ENCODE results near the gene ADSS1.

Gene ADSS1

GRCh38 chr14:104723651-104724406 lies at the start of gene ADSS1:
Gene ADSS1 (plus strand): TSS chr14:104724229. CDS start chr14:104724271, 42 bp downstream.
- H3K4me3 ChIP-seq (ENCODE audit: low read depth, low read length), result peak within 1 kb of the TSS; percentile 52
- no peak for DNase-seq (ENCODE audit: low read depth)

- no peak overlapping the region for H3K4me3 ChIP-seq (ENCODE audit: low read depth, low read length)
- no peak for DNase-seq (ENCODE audit: low read depth)
Observed at GRCh38 chr14:104675447-104675846, 48.6 kb upstream of the ADSS1 start.

GRCh38 chr14:104676130-104676693 lies 47.8 kb upstream of the ADSS1 start:
- no peak overlapping the region for H3K4me3 ChIP-seq (ENCODE audit: low read depth, low read length)
- DNase-seq (ENCODE audit: low read depth), result no peak

- peak overlapping the region; percentile 51 for H3K4me3 ChIP-seq (ENCODE audit: low read depth, low read length)
- no peak for DNase-seq (ENCODE audit: low read depth)
Observed at GRCh38 chr14:104676694-104677511, 47.1 kb upstream of the ADSS1 start.

GRCh38 chr14:104677512-104678332 lies 46.3 kb upstream of the ADSS1 start:
- H3K4me3 ChIP-seq (ENCODE audit: low read depth, low read length), result peak overlapping the region; percentile 51
- DNase-seq (ENCODE audit: low read depth), result no peak

- peak overlapping the region; percentile 51 for H3K4me3 ChIP-seq (ENCODE audit: low read depth, low read length)
- DNase-seq (ENCODE audit: low read depth), result no peak
Observed at GRCh38 chr14:104678346-104678745, 45.7 kb upstream of the ADSS1 start.

- DNase-seq (ENCODE audit: low read depth), result no peak
Observed at GRCh38 chr14:104678901-104679705, 44.9 kb upstream of the ADSS1 start.

GRCh38 chr14:104680056-104680805 lies 43.8 kb upstream of the ADSS1 start:
- DNase-seq (ENCODE audit: low read depth), result peak; percentile 45
- H3K4me3 ChIP-seq (ENCODE audit: low read depth, low read length), result peak overlapping the region; percentile 3

More at GRCh38 chr14:104678901-104679705, 44.9 kb upstream of the ADSS1 start:
- no peak overlapping the region for H3K4me3 ChIP-seq (ENCODE audit: low read depth, low read length)

- peak overlapping the region; percentile 9 for H3K4me3 ChIP-seq (ENCODE audit: low read depth, low read length)
- DNase-seq (ENCODE audit: low read depth), result no peak
Observed at GRCh38 chr14:104680806-104681688, 43.0 kb upstream of the ADSS1 start.

GRCh38 chr14:104681689-104682074 lies 42.3 kb upstream of the ADSS1 start:
- H3K4me3 ChIP-seq (ENCODE audit: low read depth, low read length), result peak overlapping the region; percentile 21

GRCh38 chr14:104682107-104682593 lies 41.9 kb upstream of the ADSS1 start:
- peak overlapping the region; percentile 21 for H3K4me3 ChIP-seq (ENCODE audit: low read depth, low read length)
- no peak for DNase-seq (ENCODE audit: low read depth)

More at GRCh38 chr14:104681689-104682074, 42.3 kb upstream of the ADSS1 start:
- DNase-seq (ENCODE audit: low read depth), result peak; percentile 41

- H3K4me3 ChIP-seq (ENCODE audit: low read depth, low read length), result no peak overlapping the region
- DNase-seq (ENCODE audit: low read depth), result no peak
Observed at GRCh38 chr14:104683653-104684448, 40.2 kb upstream of the ADSS1 start.

- H3K4me3 ChIP-seq (ENCODE audit: low read depth, low read length), result no peak overlapping the region
- no peak for DNase-seq (ENCODE audit: low read depth)
Observed at GRCh38 chr14:104684449-104684821, 39.6 kb upstream of the ADSS1 start.

- H3K4me3 ChIP-seq (ENCODE audit: low read depth, low read length), result no peak overlapping the region
- no peak for DNase-seq (ENCODE audit: low read depth)
Observed at GRCh38 chr14:104685216-104685997, 38.6 kb upstream of the ADSS1 start.

- no peak overlapping the region for H3K4me3 ChIP-seq (ENCODE audit: low read depth, low read length)
- no peak for DNase-seq (ENCODE audit: low read depth)
Observed at GRCh38 chr14:104685998-104686610, 37.9 kb upstream of the ADSS1 start.

All from skeletal muscle cell (primary cell).